IMR-90 (cell line): ENCODE measurements around the gene MARCHF7.
"Not testable (repeated sequence)": the region's sequence is repeated elsewhere in the genome, so short reads cannot be mapped to it uniquely, and the experiment has no call there.

Experiments
- BHLHE40 ChIP-seq: fragments of 150-350 bp; IDR thresholded peaks from 2 replicates; pipeline ENCODE4 v1.6.1; 2016; ENCODE audit warnings: mild to moderate bottlenecking, low read depth, low read length
- FOS ChIP-seq: fragments of 150-350 bp; IDR thresholded peaks from 2 replicates; pipeline ENCODE4 v1.6.1; 2016; ENCODE audit warnings: low read depth, low read length
- MAFK ChIP-seq: IDR thresholded peaks from 2 replicates; pipeline ENCODE4 v1.6.1; 2012; ENCODE audit warnings: low read depth, low read length, improper control_type of control experiment
- MAZ ChIP-seq: IDR thresholded peaks from 2 replicates; pipeline ENCODE4 v1.6.1; 2012; ENCODE audit warnings: low read depth, mild to moderate bottlenecking, low read length, improper control_type of control experiment, moderate library complexity, borderline replicate concordance
- MXI1 ChIP-seq: IDR thresholded peaks from 2 replicates; pipeline ENCODE4 v1.6.1; 2012; ENCODE audit warnings: low read depth, mild to moderate bottlenecking, low read length, moderate library complexity, borderline replicate concordance
- NFE2L2 ChIP-seq: fragments of 150-350 bp; IDR thresholded peaks from 2 replicates; pipeline ENCODE4 v1.6.1; 2016; ENCODE audit warnings: low read depth, mild to moderate bottlenecking, low read length
- POLR2A ChIP-seq: IDR thresholded peaks from 2 replicates; pipeline ENCODE4 v1.6.1; 2012; ENCODE audit warnings: mild to moderate bottlenecking, low read depth, low read length
- RAD21 ChIP-seq: IDR thresholded peaks from 2 replicates; pipeline ENCODE4 v1.6.1; 2012; ENCODE audit warnings: low read length, improper control_type of control experiment
- RCOR1 ChIP-seq: IDR thresholded peaks from 2 replicates; pipeline ENCODE4 v1.6.1; 2012; ENCODE audit warnings: mild to moderate bottlenecking, low read length, improper control_type of control experiment; ENCODE audit not compliant: insufficient replicate concordance
- SMC3 ChIP-seq: fragments of 150-350 bp; IDR thresholded peaks from 2 replicates; pipeline ENCODE4 v1.6.1; 2016; ENCODE audit warnings: low read depth, mild to moderate bottlenecking, antibody characterized with exemption, low read length, moderate library complexity
- TF ChIP-seq, protein P1 (sequence below): conservative IDR thresholded peaks from 2 replicates; pipeline ENCODE4 v1.5.1; 2012; ENCODE audit warnings: mild to moderate bottlenecking, low read depth, low read length, improper control_type of control experiment

DNA sequence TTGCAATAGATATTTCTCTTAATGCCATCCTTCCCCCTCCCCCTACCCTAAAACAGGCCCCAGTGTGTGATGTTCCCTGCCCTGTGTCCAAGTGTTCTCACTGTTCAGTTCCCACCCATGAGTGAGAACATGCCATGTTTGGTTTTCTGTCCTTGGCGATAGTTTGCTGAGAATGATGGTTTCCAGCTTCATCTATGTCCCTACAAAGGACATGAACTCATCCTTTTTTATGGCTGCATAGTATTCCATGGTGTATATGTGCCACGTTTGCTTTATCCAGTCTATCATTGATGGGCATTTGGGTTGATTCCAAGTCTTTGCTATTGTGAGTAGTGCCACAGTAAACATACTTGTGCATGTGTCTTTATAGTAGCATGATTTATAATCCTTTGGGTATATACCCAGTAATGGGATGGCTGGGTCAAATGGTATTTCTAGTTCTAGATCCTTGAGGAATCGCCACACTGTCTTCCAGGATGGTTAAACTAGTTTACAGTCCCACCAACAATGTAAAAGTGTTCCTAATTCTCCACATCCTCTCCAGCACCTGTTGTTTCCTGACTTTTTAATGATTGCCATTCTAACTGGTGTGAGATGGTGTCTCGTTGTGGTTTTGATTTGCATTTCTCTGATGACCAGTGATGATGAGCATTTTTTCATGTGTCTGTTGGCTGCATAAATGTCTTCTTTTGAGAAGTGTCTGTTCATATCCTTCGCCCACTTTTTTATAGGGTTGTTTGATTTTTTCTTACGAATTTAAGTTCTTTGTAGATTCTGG lies 12.7 kb downstream of the MARCHF7 start:
- TF ChIP-seq, protein P1, sequence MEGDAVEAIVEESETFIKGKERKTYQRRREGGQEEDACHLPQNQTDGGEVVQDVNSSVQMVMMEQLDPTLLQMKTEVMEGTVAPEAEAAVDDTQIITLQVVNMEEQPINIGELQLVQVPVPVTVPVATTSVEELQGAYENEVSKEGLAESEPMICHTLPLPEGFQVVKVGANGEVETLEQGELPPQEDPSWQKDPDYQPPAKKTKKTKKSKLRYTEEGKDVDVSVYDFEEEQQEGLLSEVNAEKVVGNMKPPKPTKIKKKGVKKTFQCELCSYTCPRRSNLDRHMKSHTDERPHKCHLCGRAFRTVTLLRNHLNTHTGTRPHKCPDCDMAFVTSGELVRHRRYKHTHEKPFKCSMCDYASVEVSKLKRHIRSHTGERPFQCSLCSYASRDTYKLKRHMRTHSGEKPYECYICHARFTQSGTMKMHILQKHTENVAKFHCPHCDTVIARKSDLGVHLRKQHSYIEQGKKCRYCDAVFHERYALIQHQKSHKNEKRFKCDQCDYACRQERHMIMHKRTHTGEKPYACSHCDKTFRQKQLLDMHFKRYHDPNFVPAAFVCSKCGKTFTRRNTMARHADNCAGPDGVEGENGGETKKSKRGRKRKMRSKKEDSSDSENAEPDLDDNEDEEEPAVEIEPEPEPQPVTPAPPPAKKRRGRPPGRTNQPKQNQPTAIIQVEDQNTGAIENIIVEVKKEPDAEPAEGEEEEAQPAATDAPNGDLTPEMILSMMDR: not testable (repeated sequence)
- TF ChIP-seq RAD21, RCOR1, POLR2A, MXI1, SMC3, NFE2L2, MAZ, MAFK, BHLHE40, FOS: not testable (repeated sequence)
